Mesenchymal stem cell (in vitro differentiated cells and primary cell): Measurements from ENCODE around the gene RAB38.

ENCODE experiments used
- DNase-seq: peaks from one replicate; pipeline ENCODE4 v3.0.0-alpha.2; 2013
- H2AFZ ChIP-seq: one replicate; pipeline ENCODE4 v1.6.1; 2013; ENCODE audit warnings: low read depth, mild to moderate bottlenecking, control low read depth, inconsistent platforms, low read length, moderate library complexity
- H2AK5ac ChIP-seq: 2 replicates; pipeline ENCODE4 v1.6.1; 2013; ENCODE audit warnings: low read length, moderate library complexity, mild to moderate bottlenecking, inconsistent platforms; ENCODE audit not compliant: severe bottlenecking
- H2BK120ac ChIP-seq: one replicate; pipeline ENCODE4 v1.6.1; 2013; ENCODE audit warnings: low read depth, mild to moderate bottlenecking, inconsistent platforms, low read length, moderate library complexity
- H2BK12ac ChIP-seq, 2 experiments: one replicate each; pipeline ENCODE4 v1.6.1; 2013; ENCODE audit warnings: inconsistent platforms in 2 of 2, low read length in 2 of 2, mild to moderate bottlenecking in 2 of 2, moderate library complexity in 2 of 2, control low read depth in 1 of 2
- H2BK15ac ChIP-seq: one replicate; pipeline ENCODE4 v1.6.1; 2013; ENCODE audit warnings: mild to moderate bottlenecking, low read depth, inconsistent platforms; ENCODE audit not compliant: poor library complexity, severe bottlenecking
- H2BK5ac ChIP-seq: 2 replicates; pipeline ENCODE4 v1.6.1; 2013; ENCODE audit warnings: low read depth, mild to moderate bottlenecking, low read length, control low read depth, inconsistent platforms; ENCODE audit not compliant: poor library complexity, severe bottlenecking
- H3K14ac ChIP-seq, 2 experiments: one replicate each; pipeline ENCODE4 v1.6.1; 2013; ENCODE audit warnings: inconsistent platforms in 2 of 2, low read length in 2 of 2, control low read depth in 1 of 2, mild to moderate bottlenecking in 1 of 2, moderate library complexity in 1 of 2
- H3K18ac ChIP-seq, 2 experiments: one replicate each; pipeline ENCODE4 v1.6.1; 2013; ENCODE audit warnings: inconsistent platforms in 2 of 2, low read length in 2 of 2, control low read depth in 1 of 2, low read depth in 1 of 2, mild to moderate bottlenecking in 1 of 2
- H3K23ac ChIP-seq, 2 experiments: one replicate each; pipeline ENCODE4 v1.6.1; 2013; ENCODE audit warnings: inconsistent platforms in 2 of 2, low read length in 2 of 2, mild to moderate bottlenecking in 2 of 2, moderate library complexity in 2 of 2, control low read depth in 1 of 2
- H3K27ac ChIP-seq: 2 replicates; pipeline ENCODE4 v1.5.1; 2013; ENCODE audit warnings: mild to moderate bottlenecking, moderate library complexity, low read length, control low read depth, inconsistent platforms; ENCODE audit not compliant: poor library complexity, severe bottlenecking
- H3K27me3 ChIP-seq, 2 experiments: 2 replicates each; pipeline versions ENCODE4 v1.6.1 to v1.7.0; 2013; ENCODE audit warnings: low read length in 2 of 2, mild to moderate bottlenecking in 2 of 2, moderate library complexity in 2 of 2, control low read depth in 1 of 2, inconsistent platforms in 1 of 2; ENCODE audit not compliant: control insufficient read depth in 1 of 2, insufficient read depth in 1 of 2
- H3K36me3 ChIP-seq, 2 experiments: 2 replicates each; pipeline versions ENCODE4 v1.6.1 to v1.7.0; 2013; ENCODE audit warnings: low read length in 2 of 2, control low read depth in 1 of 2, inconsistent platforms in 1 of 2, low read depth in 1 of 2, mild to moderate bottlenecking in 1 of 2; ENCODE audit not compliant: insufficient read depth in 2 of 2, control insufficient read depth in 1 of 2
- H3K4ac ChIP-seq, 2 experiments: one replicate each; pipeline ENCODE4 v1.6.1; 2013; ENCODE audit warnings: inconsistent platforms in 2 of 2, low read length in 2 of 2, mild to moderate bottlenecking in 2 of 2, moderate library complexity in 2 of 2, control low read depth in 1 of 2, low read depth in 1 of 2
- H3K4me1 ChIP-seq: 2 replicates; pipeline ENCODE4 v1.6.1; 2013; ENCODE audit warnings: low read depth, low read length, control low read depth; ENCODE audit not compliant: control insufficient read depth, insufficient read depth
- H3K4me2 ChIP-seq: 2 replicates; pipeline ENCODE4 v1.6.1; 2013; ENCODE audit warnings: low read length, mild to moderate bottlenecking, inconsistent platforms; ENCODE audit not compliant: poor library complexity, severe bottlenecking
- H3K4me3 ChIP-seq, 2 experiments: 2 replicates each; pipeline versions ENCODE4 v1.5.1 to v1.7.0; 2013; ENCODE audit warnings: low read length in 2 of 2, mild to moderate bottlenecking in 2 of 2, control low read depth in 1 of 2, low read depth in 1 of 2; ENCODE audit not compliant: insufficient read depth in 1 of 2
- H3K79me1 ChIP-seq: replicated peaks from 2 replicates; pipeline ENCODE4 v1.6.1; 2013; ENCODE audit warnings: mild to moderate bottlenecking, control low read depth, low read length, inconsistent platforms; ENCODE audit not compliant: poor library complexity, severe bottlenecking
- H3K9ac ChIP-seq: 2 replicates; pipeline ENCODE4 v1.7.0; 2013; ENCODE audit warnings: mild to moderate bottlenecking, low read length, moderate library complexity
- H3K9me3 ChIP-seq: 2 replicates; pipeline ENCODE4 v1.7.0; 2013; ENCODE audit warnings: mild to moderate bottlenecking, low read length; ENCODE audit not compliant: control insufficient read depth
- H4K8ac ChIP-seq: one replicate; pipeline ENCODE4 v1.6.1; 2013; ENCODE audit warnings: inconsistent platforms, mild to moderate bottlenecking, low read length, moderate library complexity
- H4K91ac ChIP-seq: one replicate; pipeline ENCODE4 v1.6.1; 2013; ENCODE audit warnings: mild to moderate bottlenecking, low read length, inconsistent platforms
- WGBS: methylation state at CpG from one replicate; pipeline ENCODE4 v1.1.7; 2013; ENCODE audit warnings: mixed read lengths; 5-methylcytosine and 5-hydroxymethylcytosine counted together

The RAB38 gene

GRCh38 chr11:88188932-88189253, 13.7 kb upstream of the RAB38 start:
- Histone ChIP-seq H2BK5ac (no peak overlapping the region), H3K4me2 (no peak overlapping the region), H3K14ac (no peak overlapping the region), H4K91ac (no peak overlapping the region), H3K9ac (no peak overlapping the region), H2BK12ac (no peak overlapping the region), H2AFZ (no peak overlapping the region), H3K36me3 (no peaks in the 10 kb centered on the region), H2BK15ac (no peak overlapping the region), H3K4ac (no peak overlapping the region), H3K4me1 (no peaks in the 10 kb centered on the region), H3K23ac (no peak overlapping the region), H2BK120ac (no peak overlapping the region), H2AK5ac (no peak overlapping the region), H4K8ac (no peak overlapping the region), H3K27ac (no peak overlapping the region), H3K27me3 (no peaks in the 10 kb centered on the region), H3K9me3 (no peaks in the 10 kb centered on the region), H3K4me3 (no peak overlapping the region), H3K18ac (no peak overlapping the region), H3K79me1 (no peaks in the 10 kb centered on the region)
- DNase-seq = no peak
- 4% methylated on average over 2 of the region's 2 CpGs for WGBS

GRCh38 chr11:88188251-88188931, 13.1 kb upstream of the RAB38 start:
- Histone ChIP-seq H2BK15ac (no peak overlapping the region), H3K27me3 (no peaks in the 10 kb centered on the region), H3K4me3 (no peak overlapping the region), H3K36me3 (no peaks in the 10 kb centered on the region), H3K18ac (no peak overlapping the region), H3K4me2 (peak overlapping the region; percentile 39), H2BK120ac (no peak overlapping the region), H3K79me1 (no peaks in the 10 kb centered on the region), H3K27ac (no peak overlapping the region), H3K4me1 (no peaks in the 10 kb centered on the region), H3K9ac (no peak overlapping the region), H2AFZ (no peak overlapping the region), H2BK5ac (no peak overlapping the region), H3K9me3 (no peaks in the 10 kb centered on the region), H2BK12ac (no peak overlapping the region), H3K4ac (no peak overlapping the region), H3K23ac (no peak overlapping the region), H4K91ac (no peak overlapping the region), H2AK5ac (no peak overlapping the region), H4K8ac (no peak overlapping the region), H3K14ac (no peak overlapping the region)
- WGBS = 0% methylated on average over 1 of the region's 3 CpGs
- peak; percentile 59 for DNase-seq

- Histone ChIP-seq H3K27me3 (no peaks in the 10 kb centered on the region), H2BK5ac (no peak overlapping the region), H3K79me1 (no peaks in the 10 kb centered on the region), H2BK120ac (no peak overlapping the region), H3K27ac (no peak overlapping the region), H4K91ac (no peak overlapping the region), H3K9ac (no peak overlapping the region), H3K18ac (no peak overlapping the region), H2BK15ac (no peak overlapping the region), H3K23ac (no peak overlapping the region), H3K14ac (no peak overlapping the region), H2AFZ (no peak overlapping the region), H3K4ac (no peak overlapping the region), H3K4me3 (no peak overlapping the region), H4K8ac (no peak overlapping the region), H3K9me3 (no peaks in the 10 kb centered on the region), H2AK5ac (no peak overlapping the region), H3K36me3 (no peaks in the 10 kb centered on the region), H3K4me1 (no peaks in the 10 kb centered on the region), H2BK12ac (no peak overlapping the region), H3K4me2 (no peak overlapping the region)
- WGBS = 89% methylated on average over 3 of the region's 3 CpGs
- no peak for DNase-seq
These were observed 8.0 kb upstream of the RAB38 start for GRCh38 chr11:88183233-88183632.

- no peak overlapping the region for H3K18ac ChIP-seq
These were observed 6.5 kb upstream of the RAB38 start for GRCh38 chr11:88181776-88182175.

More at GRCh38 chr11:88181776-88182175, 6.5 kb upstream of the RAB38 start:
- Histone ChIP-seq H3K9ac (no peak overlapping the region), H2BK5ac (no peak overlapping the region), H4K91ac (no peak overlapping the region), H2BK15ac (no peak overlapping the region), H4K8ac (no peak overlapping the region), H3K23ac (no peak overlapping the region), H3K4ac (no peak overlapping the region), H2AFZ (no peak overlapping the region), H2BK12ac (no peak overlapping the region), H3K27me3 (no peaks in the 10 kb centered on the region), H3K79me1 (no peaks in the 10 kb centered on the region), H3K4me2 (no peak overlapping the region), H2BK120ac (no peak overlapping the region), H3K36me3 (no peaks in the 10 kb centered on the region), H3K4me1 (no peaks in the 10 kb centered on the region), H2AK5ac (no peak overlapping the region), H3K9me3 (no peaks in the 10 kb centered on the region), H3K14ac (no peak overlapping the region), H3K27ac (no peak overlapping the region), H3K4me3 (no peak overlapping the region)
- WGBS = 78% methylated on average over 1 of the region's 1 CpG
- no peak for DNase-seq
